Suppressor macrophage treated with lipopolysaccharide for 4 hours (primary cell): ENCODE measurements around the gene NTN1.

Experiments used
- DNase-seq: peaks from one replicate; pipeline ENCODE4 v3.0.0-alpha.2; 2020

The NTN1 gene

DNA sequence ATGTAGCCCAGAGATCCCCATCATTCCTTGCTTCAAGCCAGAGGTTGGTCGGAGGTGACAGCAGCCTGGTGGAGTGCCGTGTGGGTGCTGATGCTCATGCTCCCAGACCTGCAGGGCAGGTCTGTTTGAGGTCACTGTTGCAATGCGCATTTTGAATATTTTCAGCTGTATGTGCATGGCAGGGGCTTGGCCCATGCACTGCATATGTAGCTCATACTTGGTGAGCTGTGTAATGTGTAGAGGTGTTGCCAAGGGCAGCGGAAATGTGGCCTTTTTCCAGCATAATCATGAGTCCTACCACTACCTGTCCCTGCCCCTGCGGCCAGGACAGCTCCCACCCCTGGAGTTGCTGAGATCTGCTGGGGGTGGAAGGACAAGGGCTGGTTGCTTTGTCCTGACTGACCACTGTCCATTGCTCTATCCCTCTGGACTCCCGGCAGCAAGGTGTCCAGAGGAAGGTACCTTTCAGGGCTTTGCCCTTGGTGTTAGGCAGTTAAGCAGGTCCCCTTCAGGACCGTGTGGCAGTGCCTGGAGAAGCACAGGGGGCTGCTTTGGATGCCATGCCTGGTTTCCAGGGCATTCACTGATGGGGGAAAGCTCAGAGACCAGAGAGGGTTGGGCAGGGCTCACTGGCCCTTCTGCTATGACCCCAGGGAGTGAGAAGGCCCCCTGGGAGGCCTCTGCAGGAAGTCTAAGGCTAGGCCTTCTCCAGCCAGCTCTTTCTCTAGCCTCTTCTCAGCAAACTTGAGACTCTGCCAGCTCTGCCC lies 215.2 kb downstream of the NTN1 start:
- DNase-seq = no peak

DNA sequence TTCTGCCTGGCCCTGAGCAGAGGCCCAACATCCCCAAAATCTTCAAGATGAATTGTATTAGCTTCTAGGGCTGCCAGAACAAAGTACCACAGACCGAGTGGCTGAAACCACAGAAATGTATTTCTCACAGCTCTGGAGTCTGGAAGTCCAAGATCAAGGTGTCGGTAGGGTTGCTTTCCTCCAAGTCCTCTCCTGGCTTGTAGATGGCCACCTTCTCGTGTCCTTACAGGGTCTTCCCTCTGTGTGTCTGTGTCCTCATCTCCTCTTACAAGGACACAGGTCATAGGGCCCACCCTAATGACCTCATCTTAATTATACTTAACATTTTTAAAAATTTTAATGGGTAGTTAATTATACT lies 215.7 kb downstream of the NTN1 start:
- no peak for DNase-seq

DNA sequence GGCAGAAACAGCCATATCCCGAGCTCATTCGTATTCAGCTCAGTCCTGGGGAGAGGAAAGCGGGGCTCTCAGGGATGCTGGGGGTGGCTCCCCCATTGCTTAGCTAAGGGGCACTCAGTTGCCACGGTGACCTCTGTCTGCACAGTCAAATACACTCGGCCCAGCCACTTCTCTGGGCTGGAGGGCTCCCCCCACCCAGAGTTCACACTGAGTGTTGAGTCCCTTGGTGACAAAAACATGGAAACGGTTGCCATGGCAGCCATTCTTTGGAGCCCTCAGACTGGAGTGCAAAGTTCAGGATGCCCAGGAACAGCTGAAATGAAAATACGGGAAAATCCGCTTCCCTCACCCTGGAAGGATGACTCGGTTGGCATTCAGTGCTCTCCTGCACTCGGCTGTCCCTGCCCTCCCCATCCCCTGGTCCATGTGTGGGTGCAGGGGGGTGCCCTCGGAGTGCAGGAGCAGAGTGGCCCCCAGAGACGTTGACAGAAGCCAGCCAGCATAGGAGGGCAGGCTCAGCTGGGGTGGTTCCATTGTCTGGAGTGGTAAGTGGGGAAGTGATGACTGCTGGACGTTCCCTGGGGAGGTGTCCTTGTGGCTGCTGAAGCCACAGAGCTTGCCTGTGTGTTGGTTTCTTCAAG lies 216.5 kb downstream of the NTN1 start:
- no peak for DNase-seq

DNA sequence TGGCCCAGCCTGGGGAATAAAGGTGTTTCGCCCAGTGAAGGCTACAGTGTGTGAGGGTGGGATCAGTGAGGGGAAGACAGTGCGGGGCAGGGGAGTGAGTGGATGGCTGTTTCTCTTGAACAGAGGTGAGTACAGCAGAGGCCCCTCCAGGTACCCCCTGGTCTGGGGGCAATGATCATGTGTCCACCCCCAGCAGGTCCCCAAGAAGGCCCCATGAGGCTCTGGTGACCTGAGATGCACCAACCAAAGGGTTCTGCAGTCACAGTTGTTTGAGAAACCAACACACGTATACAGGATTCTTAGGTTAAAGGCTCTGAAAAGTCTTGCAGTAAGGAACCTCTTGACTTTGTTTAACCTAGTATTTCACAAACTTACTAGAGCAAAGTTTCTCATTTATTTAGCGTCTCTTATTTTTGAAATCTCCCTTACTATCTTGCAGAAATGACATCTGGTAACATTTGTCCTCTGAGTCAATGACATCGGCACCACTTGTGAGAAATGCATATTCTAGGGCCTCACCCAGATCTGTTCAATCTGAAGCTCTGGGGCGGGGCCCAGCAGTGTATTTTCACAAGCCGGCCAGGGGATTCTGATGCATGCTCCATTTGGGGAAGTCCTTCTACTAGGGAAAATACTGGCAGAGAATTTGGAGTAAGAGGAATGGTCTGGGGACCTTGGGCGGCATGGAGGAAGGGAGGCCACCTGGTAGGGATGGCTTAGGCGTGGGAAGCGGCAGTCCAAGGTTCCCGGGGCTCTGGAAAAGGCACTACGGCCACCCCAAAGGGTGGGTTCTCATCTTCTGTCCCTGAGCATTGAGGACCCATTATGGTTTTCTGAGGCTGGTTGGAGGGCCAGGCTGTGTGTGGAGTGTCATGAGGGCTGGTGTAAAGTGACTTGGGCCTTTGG lies 217.3 kb downstream of the NTN1 start:
- no peak for DNase-seq

DNA sequence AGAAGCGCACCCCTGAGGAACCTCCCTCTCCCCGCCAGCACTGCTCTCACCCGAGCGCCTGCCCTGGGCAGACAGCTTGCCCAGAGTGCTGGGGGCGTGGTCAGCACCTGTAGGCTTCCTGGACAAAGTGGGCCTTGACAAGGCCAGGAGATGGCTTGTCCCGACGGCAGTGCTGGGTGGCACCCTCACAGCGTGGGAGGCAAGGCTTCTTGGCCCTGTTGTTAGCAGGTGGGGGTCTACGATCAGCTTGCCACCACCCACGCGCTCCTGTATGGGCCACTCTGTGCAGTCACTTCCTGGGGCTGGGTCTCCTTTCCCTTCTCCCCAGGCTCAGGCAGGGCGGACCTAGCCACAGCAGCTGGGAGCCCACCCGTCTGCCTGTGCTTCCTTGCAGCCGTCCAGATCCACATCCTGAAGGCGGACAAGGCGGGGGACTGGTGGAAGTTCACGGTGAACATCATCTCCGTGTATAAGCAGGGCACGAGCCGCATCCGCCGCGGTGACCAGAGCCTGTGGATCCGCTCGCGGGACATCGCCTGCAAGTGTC lies 218.0 kb downstream of the NTN1 start:
- DNase-seq = no peak

DNA sequence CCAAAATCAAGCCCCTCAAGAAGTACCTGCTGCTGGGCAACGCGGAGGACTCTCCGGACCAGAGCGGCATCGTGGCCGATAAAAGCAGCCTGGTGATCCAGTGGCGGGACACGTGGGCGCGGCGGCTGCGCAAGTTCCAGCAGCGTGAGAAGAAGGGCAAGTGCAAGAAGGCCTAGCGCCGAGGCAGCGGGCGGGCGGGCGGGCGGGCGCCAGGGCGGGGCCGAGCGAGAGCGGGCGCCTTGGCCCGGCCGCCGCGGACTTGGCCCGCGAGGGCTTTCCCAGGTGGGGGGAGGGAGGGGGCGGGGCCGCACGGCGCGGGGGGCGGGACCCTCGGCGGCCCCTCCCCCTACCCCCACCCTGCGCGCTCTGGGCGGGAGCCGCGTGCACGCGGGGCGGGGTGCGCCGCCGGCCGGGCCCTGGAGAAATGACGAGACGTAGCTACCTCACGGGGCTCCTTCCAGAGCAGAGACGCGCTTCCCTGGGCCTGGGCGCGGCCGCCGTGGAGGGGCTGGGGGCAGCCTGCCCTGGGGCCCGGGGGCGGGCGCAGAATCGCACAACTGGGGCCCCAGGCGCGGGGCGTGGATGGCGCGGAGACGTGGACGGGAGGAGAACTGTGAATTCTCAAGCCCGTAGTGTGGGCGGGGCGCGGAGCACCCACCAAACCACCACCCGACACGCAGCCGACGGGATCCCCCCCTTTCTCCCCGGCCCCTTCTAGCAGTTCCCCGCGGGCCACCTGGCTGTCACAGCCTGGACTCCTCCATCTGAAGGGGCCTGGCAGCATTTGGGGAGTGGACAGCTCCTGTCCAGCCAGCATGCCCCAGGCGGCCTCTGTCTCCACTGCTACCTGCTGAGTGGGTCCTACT lies 218.7 kb downstream of the NTN1 start:
- peak; percentile 77 for DNase-seq

DNA sequence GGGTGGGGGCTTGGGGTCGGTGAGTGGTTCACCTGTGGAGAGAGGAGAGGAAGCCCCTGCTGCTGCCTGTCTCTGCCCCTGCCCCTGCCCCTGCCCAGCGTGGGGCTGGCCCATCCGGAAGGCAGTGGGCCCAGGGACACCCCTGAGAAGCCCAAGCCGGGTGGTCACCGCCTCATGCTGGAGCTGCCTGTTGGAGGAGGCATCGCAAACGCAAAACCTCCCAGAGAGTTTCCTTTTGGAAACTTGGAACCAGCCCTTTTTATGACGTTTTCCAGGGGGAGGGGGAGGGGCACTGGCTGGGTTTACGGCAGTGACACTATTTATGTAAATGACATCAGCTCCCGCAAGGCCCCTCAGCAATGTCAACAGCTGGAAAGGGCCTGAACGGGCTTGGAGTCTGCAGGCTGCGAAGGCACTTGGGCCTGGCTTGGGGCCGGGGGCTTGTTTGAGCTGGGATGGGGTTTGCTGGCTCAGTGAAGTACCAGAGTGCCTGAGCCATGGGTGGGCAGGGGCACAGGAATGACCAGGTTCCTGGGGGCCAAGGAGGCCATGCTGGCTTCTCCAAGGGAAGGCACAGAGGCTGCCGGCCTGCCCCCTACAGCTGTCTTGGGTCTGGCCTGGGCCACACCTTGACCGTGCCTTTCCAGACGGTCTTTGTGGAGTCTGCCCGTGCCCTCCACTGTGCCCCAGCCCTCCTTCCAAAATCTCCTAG lies 219.5 kb downstream of the NTN1 start:
- DNase-seq = no peak

DNA sequence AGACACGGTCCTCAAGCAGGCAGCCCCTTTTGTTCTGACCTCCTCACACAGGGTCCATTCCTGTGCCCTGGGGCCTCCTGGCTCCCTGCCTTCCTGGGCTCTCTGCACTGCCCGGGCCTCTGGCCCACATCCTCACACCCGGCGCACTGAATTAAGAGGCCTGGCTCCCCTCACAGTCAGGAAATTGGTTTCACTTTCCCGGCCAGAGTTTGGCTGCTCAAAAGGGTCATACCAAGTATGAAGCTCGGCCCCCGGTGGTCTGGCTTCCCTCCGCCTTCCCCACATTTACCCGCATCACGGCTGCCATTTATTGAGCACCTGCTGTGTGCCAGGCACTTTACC lies 220.0 kb downstream of the NTN1 start:
- DNase-seq = no peak

DNA sequence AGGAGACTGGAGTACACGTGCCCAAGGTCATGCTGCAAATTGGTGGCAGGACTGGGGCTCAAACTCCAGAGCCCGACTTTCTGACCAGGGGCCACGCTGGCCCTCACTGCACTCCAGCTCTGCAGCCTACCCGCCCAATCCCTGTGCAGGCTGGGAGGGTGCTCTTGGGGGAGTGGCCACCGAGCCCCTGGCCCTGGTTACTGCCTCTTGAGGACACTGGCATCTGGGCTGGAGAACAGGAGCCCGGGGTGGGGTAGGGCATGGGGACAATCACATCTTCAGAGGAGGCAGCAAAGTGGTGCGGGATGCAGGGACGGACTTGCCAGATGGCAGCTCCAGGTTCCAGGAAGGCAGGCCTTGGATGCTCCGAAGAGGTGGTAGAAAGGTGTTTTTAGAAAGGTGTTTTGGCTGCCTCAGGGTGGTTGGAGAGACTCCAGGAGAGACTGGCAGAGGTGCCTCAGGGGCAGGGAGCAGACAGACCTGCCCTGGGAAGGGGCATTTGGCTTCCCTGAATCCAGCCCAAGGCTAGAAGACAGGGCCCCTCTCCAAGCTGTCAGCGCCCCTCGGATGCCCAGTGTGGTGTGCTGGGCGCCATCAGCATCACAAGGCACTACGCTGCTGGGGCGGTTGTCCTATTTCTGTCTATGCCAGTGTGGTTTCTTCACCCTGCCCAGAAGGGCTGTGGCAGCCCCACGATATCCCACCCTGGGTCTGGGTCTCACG lies 220.6 kb downstream of the NTN1 start:
- no peak for DNase-seq

DNA sequence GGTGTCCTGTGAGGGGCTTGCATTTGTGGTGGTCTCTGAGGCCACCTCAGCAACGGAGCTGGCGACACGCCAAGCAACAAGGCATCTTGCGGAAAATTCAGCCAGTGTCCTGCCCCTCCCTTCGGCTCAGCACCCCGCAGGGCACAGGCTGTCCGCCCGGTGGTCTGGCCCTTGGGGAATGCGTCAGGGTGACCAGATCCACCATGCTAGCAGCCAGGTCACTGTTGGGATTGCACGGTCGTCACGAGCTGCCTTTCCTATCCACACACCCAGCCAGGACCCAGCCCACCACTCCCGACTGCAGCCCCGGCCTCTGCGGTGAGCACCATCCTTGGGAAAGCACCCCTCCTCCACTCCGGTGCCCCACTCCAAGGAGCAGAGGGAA lies 221.2 kb downstream of the NTN1 start:
- no peak for DNase-seq

DNA sequence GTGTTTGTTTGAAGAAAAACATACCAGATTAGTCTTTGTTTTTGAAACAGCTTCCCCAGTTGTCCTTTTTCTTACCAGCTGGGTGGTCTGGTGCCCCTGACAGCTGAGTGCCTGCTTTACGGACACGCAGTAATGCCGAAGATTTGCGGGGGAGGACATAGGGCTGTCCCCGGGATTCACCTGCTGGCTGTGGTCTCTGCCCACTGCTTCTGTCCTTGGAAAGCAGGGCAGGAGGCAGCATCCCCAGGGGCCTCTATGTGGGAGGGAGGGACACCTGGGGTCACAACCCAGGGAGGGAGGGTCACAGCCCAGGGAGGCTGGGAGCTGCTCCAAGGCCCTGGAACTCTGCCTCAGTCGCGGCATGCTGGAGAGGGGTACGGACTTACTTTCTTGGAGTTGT lies 221.7 kb downstream of the NTN1 start:
- DNase-seq = no peak

DNA sequence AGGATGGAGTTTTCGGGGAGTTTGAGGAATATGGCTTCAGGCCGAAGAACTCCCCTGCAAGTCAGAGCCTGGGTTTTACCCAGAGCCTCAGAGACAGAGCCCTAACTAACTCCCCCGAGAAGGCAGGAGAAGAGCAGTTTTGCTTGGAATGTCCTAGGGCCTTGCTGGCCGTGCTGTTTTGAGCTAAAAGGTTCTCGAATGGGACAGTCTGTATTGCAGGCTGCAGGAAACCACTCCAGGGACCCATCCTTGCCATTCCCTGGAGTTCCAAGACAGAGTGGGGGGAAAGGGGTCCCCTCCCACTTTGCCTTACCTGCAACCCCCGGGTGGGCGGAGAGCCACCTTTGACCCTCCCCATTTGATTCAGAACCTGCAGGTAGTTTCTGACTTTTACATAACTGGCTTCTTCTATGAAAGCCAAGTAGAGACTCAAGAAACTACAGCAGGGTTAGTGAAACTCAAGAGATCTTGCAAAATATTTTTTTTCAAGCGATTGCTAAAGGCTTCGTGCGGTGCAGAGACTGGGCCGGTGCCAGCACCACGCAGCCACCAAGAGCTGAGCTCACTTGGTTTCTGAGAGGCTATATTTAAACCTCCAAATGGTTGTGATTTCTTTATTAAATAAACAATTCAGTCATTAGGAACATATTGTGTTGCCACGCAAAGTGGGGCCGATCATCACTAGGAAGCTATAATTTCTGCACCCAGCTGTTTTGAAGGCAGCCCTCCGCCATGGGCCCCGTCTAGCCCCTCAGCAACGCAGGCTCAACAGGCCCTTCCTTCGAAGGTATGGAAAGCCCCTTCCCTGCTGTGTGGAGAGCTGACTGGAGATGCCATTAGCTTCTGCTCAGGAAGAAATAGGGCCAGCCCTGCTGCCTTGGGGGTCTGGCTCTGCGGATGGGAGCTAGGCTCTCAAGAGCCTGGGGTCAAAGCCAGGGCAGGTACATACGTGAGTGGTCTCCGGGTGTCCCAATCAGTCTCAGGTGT lies 223.0 kb downstream of the NTN1 start:
- DNase-seq = no peak

DNA sequence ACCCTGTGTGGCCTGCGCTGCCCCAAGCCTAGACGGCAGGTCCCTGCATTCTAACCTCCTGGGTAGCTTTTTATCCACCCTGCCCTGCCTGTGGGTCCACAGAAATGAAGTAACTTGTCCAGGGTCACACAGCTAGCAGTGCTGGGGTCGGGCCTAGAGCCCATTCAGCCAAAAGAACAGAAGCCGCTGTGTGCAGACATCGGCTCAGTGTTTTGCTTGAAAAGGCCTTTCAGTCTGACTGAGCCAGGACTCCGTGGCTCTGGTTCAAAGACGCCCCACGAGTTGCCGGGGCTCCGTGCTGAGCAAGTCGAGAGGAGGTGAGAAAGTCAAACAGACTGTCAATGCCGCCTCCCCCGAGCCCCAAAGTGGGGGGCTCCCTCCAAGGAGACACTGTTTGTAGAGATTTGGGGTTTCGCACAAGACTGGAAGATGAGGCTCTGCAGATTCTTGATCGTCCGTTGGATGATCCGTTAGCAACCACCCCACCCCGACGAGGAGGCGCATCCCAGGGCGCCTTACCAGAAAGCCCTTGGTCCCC lies 226.2 kb downstream of the NTN1 start:
- no peak for DNase-seq

DNA sequence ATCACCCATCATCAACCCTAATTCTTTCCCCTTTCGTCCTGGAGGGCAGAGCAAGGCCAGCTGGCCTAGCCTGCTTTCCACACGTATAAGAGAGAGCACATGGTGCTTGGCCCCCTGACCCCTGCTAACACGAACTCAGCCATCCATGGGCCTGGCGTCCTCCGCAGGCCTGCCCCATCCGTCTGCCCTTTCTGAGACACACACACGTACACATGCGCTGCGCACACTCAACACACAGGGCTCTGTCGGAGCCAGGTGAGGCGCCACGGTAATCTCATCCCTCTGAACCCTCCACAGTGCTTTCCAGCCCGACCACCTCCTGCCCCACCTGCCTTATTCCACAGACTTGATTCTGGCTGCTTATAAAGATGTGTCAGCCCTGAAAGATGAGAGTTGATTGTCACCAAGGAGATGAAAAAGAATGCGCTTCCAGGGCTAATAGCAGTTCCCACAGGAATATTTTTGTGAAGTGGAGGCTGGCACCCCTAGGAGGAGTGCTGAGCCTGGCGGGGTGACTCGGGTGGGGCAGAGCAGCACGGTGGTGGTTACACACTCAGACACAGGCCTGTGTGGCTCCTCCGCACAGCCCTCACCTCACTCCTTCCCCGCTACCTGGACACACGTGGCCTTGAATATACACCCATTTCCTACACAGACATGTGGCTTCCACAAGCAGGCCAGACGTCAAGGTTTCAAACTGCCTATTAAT lies 228.1 kb downstream of the NTN1 start:
- DNase-seq = no peak

DNA sequence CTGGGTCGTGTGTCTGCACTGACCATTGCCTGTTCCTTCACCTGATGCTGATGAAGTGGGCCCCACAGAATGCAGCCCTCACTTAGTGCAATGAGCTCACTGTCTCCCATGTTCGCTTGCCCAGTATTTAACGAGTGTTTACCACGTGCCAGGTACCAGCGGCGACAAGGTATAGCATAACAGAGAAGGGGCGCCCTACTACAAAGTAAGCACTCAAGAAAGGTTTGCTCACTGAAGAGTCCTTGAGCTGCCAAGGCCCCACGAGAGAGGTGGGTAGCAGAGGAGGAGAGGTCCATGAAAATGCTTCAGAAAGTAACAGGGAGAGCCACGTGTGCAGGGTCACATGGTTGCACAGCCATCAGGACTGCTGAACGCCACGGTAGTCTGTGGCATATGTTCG lies 230.0 kb downstream of the NTN1 start:
- no peak for DNase-seq

DNA sequence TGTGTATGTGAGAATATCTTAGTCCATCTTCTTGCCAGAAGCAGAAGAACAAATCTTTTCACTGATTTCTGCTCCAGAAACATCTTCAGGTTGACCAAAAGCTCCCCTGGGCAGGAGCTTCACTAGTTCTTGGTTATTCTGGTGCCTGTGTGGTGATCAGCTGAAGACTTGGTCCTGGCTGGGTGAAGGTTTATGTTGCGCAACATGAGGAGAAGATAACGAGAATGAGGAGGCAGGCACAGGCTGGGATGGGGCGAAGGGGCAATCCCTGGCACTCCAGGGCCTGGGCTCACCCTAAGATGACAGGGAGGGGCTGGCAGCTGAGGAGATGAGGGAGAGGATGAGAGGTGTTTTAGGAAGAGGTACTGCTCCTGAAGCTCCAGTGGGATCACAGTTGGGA lies 232.0 kb downstream of the NTN1 start:
- no peak for DNase-seq

DNA sequence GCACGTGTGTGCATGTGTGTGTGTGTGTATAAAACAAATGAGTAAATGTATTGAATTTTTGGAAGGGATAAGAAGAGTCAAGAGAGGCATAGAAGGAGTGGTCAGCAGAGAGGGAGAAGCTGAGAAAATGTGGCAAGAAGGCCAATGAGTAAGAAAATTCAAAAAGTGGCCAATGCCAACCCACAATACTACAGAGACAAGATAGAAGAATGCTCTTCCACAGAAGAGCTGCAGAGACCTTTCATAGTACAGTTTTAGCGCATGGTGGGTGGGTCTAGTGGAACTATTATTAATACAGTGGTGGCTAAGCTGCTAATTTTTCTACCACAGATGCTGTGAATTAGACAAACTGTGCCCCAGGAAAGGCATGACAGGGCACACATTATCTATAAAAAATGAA lies 233.5 kb downstream of the NTN1 start:
- no peak for DNase-seq

DNA sequence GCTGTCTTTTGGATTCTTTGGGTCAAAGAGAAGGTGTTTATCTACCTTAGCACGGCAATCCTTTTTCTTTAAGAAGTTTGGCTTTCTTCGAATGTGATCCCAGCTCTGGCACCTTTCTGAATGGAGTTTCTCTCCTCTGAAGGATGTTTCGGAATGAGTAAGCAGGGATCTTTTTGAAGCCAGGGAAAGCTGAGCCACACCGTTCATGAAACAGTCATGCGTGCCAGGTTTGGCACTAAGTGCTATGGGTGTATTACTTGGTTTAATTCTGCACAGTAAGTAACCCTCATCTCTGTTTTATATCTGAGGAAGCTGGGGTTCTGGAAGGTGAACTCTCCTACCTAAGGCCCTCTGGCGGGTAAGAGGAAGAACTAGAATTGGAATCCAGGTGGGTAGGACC lies 234.5 kb downstream of the NTN1 start:
- DNase-seq = no peak

DNA sequence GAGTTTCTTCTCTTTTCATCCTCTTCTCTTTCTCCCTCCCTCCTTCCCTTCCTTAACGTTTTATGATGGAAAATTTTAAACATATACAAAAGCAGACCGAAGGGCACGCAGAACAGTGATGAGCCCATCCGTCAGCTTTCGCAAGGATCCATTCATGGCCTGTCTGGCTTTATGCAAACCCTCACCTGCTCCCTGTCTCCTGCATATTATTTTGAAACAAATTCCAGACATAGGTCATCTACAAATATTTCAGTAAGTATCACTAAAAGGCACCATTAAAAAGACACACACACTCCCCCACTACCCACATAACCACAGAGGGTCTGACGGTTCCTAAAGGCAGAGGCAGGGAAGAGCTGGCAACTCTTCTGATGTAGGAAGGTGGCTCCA lies 235.0 kb downstream of the NTN1 start:
- DNase-seq = no peak
